Panc1 (cell line): ENCODE measurements around the gene PRRX2. TPM values are rescaled to one million over a fixed set of nuclear protein-coding genes. Genes with fewer than 3 reads are reported as not detected.

Experiments used
- ATAC-seq: fragments of 200-7000 bp; cut with Tn5 transposase; 2 replicates; pipeline ENCODE4 v1.9.1; 2020; ENCODE audit warnings: mild to moderate bottlenecking, moderate library complexity
- BruUV-seq: library from RNA; stranded (reverse); fragments of 400-500 nt; replicated peaks from 2 replicates; lab custom pipeline; 2021; lab: Mats Ljungman, UMichigan
- CTCF ChIA-PET: fragments of 300-600 bp; sonication (Branson Sonifier 250); formaldehyde crosslinking; loops from one replicate; lab custom pipeline; 2022; ENCODE audit warnings: antibody characterized with exemption; lab: Charles Lee
- POLR2A ChIA-PET: fragments of 300-600 bp; sonication (Branson Sonifier 250); formaldehyde crosslinking; loops from one replicate; lab custom pipeline; 2022; ENCODE audit warnings: antibody characterized with exemption; lab: Charles Lee
- DNase-seq: peaks from one replicate; pipeline ENCODE4 v3.0.0-alpha.2; 2010; ENCODE audit warnings: low read depth, low spot score
- H3K27ac ChIP-seq: 2 replicates; pipeline ENCODE4 v1.5.1; 2011; ENCODE audit warnings: mild to moderate bottlenecking, low read length, inconsistent platforms
- H3K27me3 ChIP-seq: fragments of 200-500 bp; sonication (Bioruptor generic); 2 replicates; pipeline ENCODE4 v1.6.0; 2014; ENCODE audit warnings: low read length, inconsistent platforms; ENCODE audit not compliant: control insufficient read depth, insufficient read depth
- H3K36me3 ChIP-seq: fragments of 200-500 bp; sonication (Bioruptor generic); 2 replicates; pipeline ENCODE4 v1.5.1; 2014; ENCODE audit warnings: inconsistent platforms, mild to moderate bottlenecking, low read length, moderate library complexity; ENCODE audit not compliant: control insufficient read depth, insufficient read depth
- H3K4me1 ChIP-seq: 2 replicates; pipeline ENCODE4 v1.5.1; 2011; ENCODE audit warnings: inconsistent platforms, mild to moderate bottlenecking, low read length, moderate library complexity; ENCODE audit not compliant: control insufficient read depth, insufficient read depth
- H3K4me3 ChIP-seq, 2 experiments: 2 replicates each; pipeline ENCODE4 v1.5.1; 2011 to 2012; ENCODE audit warnings: low read depth in 2 of 2, low read length in 2 of 2, mild to moderate bottlenecking in 2 of 2, inconsistent platforms in 1 of 2, moderate library complexity in 1 of 2
- H3K9me3 ChIP-seq: fragments of 200-500 bp; sonication (Bioruptor generic); 2 replicates; pipeline ENCODE4 v1.5.1; 2014; ENCODE audit warnings: low read depth, mild to moderate bottlenecking, inconsistent platforms, low read length, moderate library complexity; ENCODE audit not compliant: control insufficient read depth, insufficient read depth
- POLR2AphosphoS5 ChIP-seq: IDR thresholded peaks from 2 replicates; pipeline ENCODE4 v1.6.1; 2012; ENCODE audit warnings: mild to moderate bottlenecking, low read depth, low read length, moderate library complexity
- SIN3A ChIP-seq: IDR thresholded peaks from 2 replicates; pipeline ENCODE4 v1.6.1; 2012; ENCODE audit warnings: low read depth, mild to moderate bottlenecking, low read length, moderate library complexity, borderline replicate concordance; ENCODE audit not compliant: insufficient read depth
- TCF7L2 ChIP-seq: IDR thresholded peaks from 2 replicates; pipeline ENCODE4 v1.6.1; 2011; ENCODE audit warnings: mild to moderate bottlenecking, low read depth, low read length, inconsistent platforms
- in situ Hi-C: cut with HindIII; loops from 2 replicates; pipeline ENCODE4 v1.10.0; 2016; ENCODE audit warnings: low sequenced_read_pairs, low pct_unique_long_range_greater_than_20kb
- intact Hi-C: fragments of 100-400 bp; cut with micrococcal nuclease; formaldehyde crosslinking; loops from one replicate; pipeline ENCODE4 v1.10.0; 2022; ENCODE audit not compliant: unreplicated experiment
- total RNA-seq: library from RNA; stranded (reverse); gene quantifications from one replicate; pipeline ENCODE4 v1.2.1, GENCODE V29; 2021; ENCODE audit not compliant: unreplicated experiment
- TF ChIP-seq, protein P1 (sequence below), 2 experiments: IDR thresholded peaks; 2 replicates each; pipeline ENCODE4 v1.6.1; 2011 to 2012; ENCODE audit warnings: low read depth in 2 of 2, control low read depth in 1 of 2, low read length in 1 of 2, mild to moderate bottlenecking in 1 of 2, moderate library complexity in 1 of 2; ENCODE audit not compliant: insufficient read depth in 1 of 2
- TF ChIP-seq, protein P2 (sequence below): fragments of 450-650 bp; IDR thresholded peaks from 2 replicates; pipeline ENCODE4 v1.5.1; 2017; ENCODE audit warnings: mild to moderate bottlenecking

The PRRX2 gene
- total RNA-seq, 1 experiment from 2014 or later, result 6.3 TPM

- ChIA-PET CTCF (no interaction called here), POLR2A (no interaction called here)
- no peaks in the 10 kb centered on the region for H3K4me1 ChIP-seq
- intact Hi-C loops (no loop called here), in situ Hi-C loops (no loop called here)
- H3K9me3 ChIP-seq, result no peaks in the 10 kb centered on the region
- H3K27ac ChIP-seq, result no peak overlapping the region
- BruUV-seq, result no TSS peak
- TF ChIP-seq SIN3A (no peak), TCF7L2 (no peak), POLR2AphosphoS5 (no peak)
- TF ChIP-seq, protein P1, sequence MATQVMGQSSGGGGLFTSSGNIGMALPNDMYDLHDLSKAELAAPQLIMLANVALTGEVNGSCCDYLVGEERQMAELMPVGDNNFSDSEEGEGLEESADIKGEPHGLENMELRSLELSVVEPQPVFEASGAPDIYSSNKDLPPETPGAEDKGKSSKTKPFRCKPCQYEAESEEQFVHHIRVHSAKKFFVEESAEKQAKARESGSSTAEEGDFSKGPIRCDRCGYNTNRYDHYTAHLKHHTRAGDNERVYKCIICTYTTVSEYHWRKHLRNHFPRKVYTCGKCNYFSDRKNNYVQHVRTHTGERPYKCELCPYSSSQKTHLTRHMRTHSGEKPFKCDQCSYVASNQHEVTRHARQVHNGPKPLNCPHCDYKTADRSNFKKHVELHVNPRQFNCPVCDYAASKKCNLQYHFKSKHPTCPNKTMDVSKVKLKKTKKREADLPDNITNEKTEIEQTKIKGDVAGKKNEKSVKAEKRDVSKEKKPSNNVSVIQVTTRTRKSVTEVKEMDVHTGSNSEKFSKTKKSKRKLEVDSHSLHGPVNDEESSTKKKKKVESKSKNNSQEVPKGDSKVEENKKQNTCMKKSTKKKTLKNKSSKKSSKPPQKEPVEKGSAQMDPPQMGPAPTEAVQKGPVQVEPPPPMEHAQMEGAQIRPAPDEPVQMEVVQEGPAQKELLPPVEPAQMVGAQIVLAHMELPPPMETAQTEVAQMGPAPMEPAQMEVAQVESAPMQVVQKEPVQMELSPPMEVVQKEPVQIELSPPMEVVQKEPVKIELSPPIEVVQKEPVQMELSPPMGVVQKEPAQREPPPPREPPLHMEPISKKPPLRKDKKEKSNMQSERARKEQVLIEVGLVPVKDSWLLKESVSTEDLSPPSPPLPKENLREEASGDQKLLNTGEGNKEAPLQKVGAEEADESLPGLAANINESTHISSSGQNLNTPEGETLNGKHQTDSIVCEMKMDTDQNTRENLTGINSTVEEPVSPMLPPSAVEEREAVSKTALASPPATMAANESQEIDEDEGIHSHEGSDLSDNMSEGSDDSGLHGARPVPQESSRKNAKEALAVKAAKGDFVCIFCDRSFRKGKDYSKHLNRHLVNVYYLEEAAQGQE (IDR thresholded peaks at IDR 0.05; ENCODE audit: insufficient read depth in 1 of 2, low read depth in 2 of 2, low read length in 1 of 2), result no peak
- TF ChIP-seq, protein P2, sequence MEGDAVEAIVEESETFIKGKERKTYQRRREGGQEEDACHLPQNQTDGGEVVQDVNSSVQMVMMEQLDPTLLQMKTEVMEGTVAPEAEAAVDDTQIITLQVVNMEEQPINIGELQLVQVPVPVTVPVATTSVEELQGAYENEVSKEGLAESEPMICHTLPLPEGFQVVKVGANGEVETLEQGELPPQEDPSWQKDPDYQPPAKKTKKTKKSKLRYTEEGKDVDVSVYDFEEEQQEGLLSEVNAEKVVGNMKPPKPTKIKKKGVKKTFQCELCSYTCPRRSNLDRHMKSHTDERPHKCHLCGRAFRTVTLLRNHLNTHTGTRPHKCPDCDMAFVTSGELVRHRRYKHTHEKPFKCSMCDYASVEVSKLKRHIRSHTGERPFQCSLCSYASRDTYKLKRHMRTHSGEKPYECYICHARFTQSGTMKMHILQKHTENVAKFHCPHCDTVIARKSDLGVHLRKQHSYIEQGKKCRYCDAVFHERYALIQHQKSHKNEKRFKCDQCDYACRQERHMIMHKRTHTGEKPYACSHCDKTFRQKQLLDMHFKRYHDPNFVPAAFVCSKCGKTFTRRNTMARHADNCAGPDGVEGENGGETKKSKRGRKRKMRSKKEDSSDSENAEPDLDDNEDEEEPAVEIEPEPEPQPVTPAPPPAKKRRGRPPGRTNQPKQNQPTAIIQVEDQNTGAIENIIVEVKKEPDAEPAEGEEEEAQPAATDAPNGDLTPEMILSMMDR, result no peak
- no peaks in the 10 kb centered on the region for H3K36me3 ChIP-seq
- peak; percentile 30; the same call in 1 of the 2 replicates for ATAC-seq
- no peaks in the 10 kb centered on the region for H3K27me3 ChIP-seq
- DNase-seq, result no peak
- no peak overlapping the region for H3K4me3 ChIP-seq
Measured at GRCh38 chr9:129703667-129704355, 38.4 kb downstream of the PRRX2 start.

DNA sequence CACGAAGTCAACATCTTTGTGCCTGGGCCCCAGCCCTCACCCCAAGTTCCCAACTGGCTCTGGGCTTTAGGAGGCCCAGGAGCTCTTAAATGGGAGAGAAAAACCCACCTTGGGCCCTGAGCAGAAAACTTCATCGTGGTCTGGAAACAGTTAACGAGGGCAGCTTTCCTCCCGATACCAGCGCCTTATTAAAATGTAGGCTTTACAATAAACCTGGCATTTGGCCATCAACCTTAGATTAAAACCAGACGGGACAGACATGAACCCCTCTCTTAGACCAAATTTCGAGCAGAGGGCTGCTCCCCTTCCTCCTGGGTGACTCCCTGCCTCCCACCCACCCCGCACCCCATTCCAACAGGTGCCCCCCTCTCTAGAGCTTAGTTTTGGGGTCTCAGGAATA is 39.4 kb downstream of the PRRX2 start:
- Histone ChIP-seq H3K4me1 (no peaks in the 10 kb centered on the region), H3K4me3 (no peak overlapping the region), H3K27me3 (no peaks in the 10 kb centered on the region), H3K27ac (no peak overlapping the region), H3K36me3 (no peaks in the 10 kb centered on the region), H3K9me3 (no peaks in the 10 kb centered on the region)
- in situ Hi-C loops, result no loop called here
- no TSS peak for BruUV-seq
- TF ChIP-seq, protein P1 (IDR thresholded peaks at IDR 0.05; ENCODE audit: insufficient read depth in 1 of 2, low read depth in 2 of 2, low read length in 1 of 2), result no peak
- TF ChIP-seq POLR2AphosphoS5 (no peak), SIN3A (no peak), TCF7L2 (no peak)
- TF ChIP-seq, protein P2, result no peak
- ChIA-PET CTCF (no interaction called here), POLR2A (no interaction called here)
- intact Hi-C loops, result no loop called here
- no peak for ATAC-seq
- DNase-seq, result no peak
